ENCODE results near the gene NETO2. TPM values are rescaled to one million over a fixed set of nuclear protein-coding genes. Genes with fewer than 3 reads are reported as not detected.

NETO2 gene
- total and polyA plus RNA-seq, 2 donors (not counting 1 experiment from before 2014, with no cell fraction given): 3.0 to 13.2 TPM

DNA sequence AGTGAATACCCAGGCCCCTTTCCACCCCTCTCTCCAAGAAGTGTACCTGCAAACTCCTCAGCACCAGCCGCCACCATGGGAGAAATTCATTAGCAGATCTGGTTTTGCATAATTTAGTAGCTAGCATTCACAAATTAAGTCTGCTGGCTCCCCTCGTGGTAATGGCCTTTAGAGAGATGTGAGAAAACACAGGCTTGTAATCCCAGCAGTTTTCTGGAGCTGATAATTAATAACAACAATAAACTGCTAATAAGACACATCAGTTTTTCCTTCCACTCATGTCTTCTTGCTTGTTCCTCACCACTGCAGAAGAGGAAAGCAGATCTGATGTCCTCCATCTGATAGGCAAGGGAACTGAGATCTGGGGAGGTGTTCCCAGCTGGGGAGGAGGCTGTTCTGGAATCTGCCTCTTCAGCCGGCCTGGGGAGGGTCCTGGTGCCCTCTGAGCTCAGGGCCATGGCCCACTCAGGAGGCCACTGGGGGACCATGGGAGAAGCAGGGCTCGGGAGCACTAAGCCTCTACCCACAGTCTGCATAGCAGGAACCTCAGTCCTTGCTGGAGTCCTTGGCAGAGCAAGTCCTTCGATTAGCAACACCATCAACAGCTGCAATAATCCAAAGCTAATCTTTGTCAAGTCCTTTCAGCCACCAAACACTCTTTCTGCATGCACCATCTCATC, 96.1 kb downstream of the NETO2 start:
- no peaks in the 10 kb centered on the region for H3K4me1 ChIP-seq (ENCODE audit: control insufficient read depth, extremely low read depth, insufficient read depth, low read length)
- no peak for TF ChIP-seq EZH2 (IDR thresholded peaks at IDR 0.05; ENCODE audit: low read length, missing control alignments)
- TF ChIP-seq, protein P1, sequence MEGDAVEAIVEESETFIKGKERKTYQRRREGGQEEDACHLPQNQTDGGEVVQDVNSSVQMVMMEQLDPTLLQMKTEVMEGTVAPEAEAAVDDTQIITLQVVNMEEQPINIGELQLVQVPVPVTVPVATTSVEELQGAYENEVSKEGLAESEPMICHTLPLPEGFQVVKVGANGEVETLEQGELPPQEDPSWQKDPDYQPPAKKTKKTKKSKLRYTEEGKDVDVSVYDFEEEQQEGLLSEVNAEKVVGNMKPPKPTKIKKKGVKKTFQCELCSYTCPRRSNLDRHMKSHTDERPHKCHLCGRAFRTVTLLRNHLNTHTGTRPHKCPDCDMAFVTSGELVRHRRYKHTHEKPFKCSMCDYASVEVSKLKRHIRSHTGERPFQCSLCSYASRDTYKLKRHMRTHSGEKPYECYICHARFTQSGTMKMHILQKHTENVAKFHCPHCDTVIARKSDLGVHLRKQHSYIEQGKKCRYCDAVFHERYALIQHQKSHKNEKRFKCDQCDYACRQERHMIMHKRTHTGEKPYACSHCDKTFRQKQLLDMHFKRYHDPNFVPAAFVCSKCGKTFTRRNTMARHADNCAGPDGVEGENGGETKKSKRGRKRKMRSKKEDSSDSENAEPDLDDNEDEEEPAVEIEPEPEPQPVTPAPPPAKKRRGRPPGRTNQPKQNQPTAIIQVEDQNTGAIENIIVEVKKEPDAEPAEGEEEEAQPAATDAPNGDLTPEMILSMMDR (conservative IDR thresholded peaks at IDR 0.05 in 1 of 2, IDR thresholded peaks at IDR 0.05 in 1 of 2; ENCODE audit: low read depth in 1 of 2, low read length in 2 of 2): no peak
- no peaks in the 10 kb centered on the region for H3K36me3 ChIP-seq (ENCODE audit: control insufficient read depth, insufficient read depth, low read length)
- DNase-seq (ENCODE audit: low read depth in 2 of 2): no peak
- no peak overlapping the region for H3K4me2 ChIP-seq (ENCODE audit: extremely low read depth, insufficient read depth, low read length)
- H3K4me3 ChIP-seq (replicated peaks in 1 of 4; ENCODE audit: control extremely low read depth in 1 of 4, insufficient read depth in 1 of 4, low read depth in 3 of 4, low read length in 4 of 4): no peak overlapping the region
- no peak overlapping the region for H3K27ac ChIP-seq (ENCODE audit: insufficient read depth, low read length)
- H3K9me3 ChIP-seq (ENCODE audit: control insufficient read depth, insufficient read depth, low read depth, low read length): no peaks in the 10 kb centered on the region
- peaks cover 2% of the 10 kb centered on the region for H3K27me3 ChIP-seq (ENCODE audit: control insufficient read depth, insufficient read depth, low read length)
- no peaks in the 10 kb centered on the region for H4K20me1 ChIP-seq (ENCODE audit: control insufficient read depth, extremely low read depth, insufficient read depth, low read length)
- no peak overlapping the region for H3K9ac ChIP-seq (ENCODE audit: insufficient read depth, low read length)
- H2AFZ ChIP-seq (ENCODE audit: low read length): no peak overlapping the region
- no peaks in the 10 kb centered on the region for H3K79me2 ChIP-seq (ENCODE audit: control insufficient read depth, insufficient read depth, low read length)

DNA sequence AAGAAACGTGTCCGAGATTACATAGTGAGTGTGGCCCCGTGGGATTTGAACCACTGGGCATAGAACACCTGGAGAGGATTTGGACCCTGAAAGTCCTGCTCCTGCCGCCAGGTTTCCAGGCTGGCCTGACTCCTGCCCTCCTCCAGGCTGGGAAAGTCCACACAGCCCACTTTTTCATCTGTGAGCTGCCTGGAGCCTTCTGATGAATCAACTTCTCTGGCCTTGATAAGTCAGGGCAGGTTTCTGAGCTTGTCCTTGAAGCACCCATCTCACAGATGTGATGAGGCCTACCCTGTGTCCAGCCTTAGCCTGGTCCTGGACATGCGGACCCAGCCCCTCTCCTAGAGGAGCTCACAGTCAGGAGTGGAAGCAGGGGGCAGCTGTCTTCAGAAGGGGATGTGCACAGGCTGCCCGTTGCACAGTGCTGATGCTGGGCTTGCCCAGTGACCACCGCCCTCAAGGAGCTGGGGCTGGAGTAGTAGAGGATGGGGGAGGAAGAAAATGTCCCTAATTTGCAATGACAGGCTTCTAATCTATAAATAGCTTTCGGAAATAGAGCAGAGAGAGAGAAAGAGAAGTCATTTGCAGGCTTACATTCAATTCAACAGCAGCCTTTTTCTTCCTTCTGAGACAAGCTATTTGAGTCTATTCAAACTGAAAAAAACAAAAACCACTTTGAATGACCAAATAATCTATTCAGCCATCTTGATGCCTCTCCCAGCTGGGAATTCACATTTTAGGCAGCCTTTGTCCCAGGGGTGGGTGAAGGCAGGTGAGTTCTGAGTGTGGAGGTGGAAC, 96.8 kb downstream of the NETO2 start:
- Histone ChIP-seq H3K9ac (ENCODE audit: insufficient read depth, low read length) (no peak overlapping the region), H3K27me3 (ENCODE audit: control insufficient read depth, insufficient read depth, low read length) (peaks cover 2% of the 10 kb centered on the region), H3K4me1 (ENCODE audit: control insufficient read depth, extremely low read depth, insufficient read depth, low read length) (no peaks in the 10 kb centered on the region), H3K4me3 (replicated peaks in 1 of 4; ENCODE audit: control extremely low read depth in 1 of 4, insufficient read depth in 1 of 4, low read depth in 3 of 4, low read length in 4 of 4) (no peak overlapping the region), H3K27ac (ENCODE audit: insufficient read depth, low read length) (no peak overlapping the region), H3K79me2 (ENCODE audit: control insufficient read depth, insufficient read depth, low read length) (no peaks in the 10 kb centered on the region), H3K9me3 (ENCODE audit: control insufficient read depth, insufficient read depth, low read depth, low read length) (no peaks in the 10 kb centered on the region), H3K4me2 (ENCODE audit: extremely low read depth, insufficient read depth, low read length) (no peak overlapping the region), H4K20me1 (ENCODE audit: control insufficient read depth, extremely low read depth, insufficient read depth, low read length) (no peaks in the 10 kb centered on the region), H3K36me3 (ENCODE audit: control insufficient read depth, insufficient read depth, low read length) (no peaks in the 10 kb centered on the region), H2AFZ (ENCODE audit: low read length) (no peak overlapping the region)
- TF ChIP-seq, protein P1 (conservative IDR thresholded peaks at IDR 0.05 in 1 of 2, IDR thresholded peaks at IDR 0.05 in 1 of 2; ENCODE audit: low read depth in 1 of 2, low read length in 2 of 2): no peak
- TF ChIP-seq EZH2 (IDR thresholded peaks at IDR 0.05; ENCODE audit: low read length, missing control alignments): no peak
- no peak for DNase-seq (ENCODE audit: low read depth in 2 of 2)

DNA sequence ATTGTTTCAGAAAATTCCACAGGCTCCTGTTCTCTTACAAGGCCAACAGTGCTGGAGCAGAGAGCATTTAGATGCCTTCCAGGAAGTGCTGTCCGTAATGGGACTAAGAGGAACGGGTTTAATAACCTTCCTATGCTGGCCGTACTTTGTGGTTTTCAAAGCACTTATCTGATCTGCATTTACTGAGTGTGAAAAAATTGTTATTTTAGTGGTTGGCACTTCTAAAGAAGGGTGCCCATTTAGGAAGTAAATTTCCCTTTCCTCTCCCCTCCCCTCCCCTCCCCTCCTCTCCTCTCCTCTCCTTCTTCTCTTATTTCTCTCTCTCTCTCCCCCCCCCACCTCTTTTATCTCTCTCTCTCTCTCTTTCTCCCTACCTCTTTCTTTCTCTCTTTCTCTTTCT, 98.3 kb downstream of the NETO2 start:
- H3K9ac ChIP-seq (ENCODE audit: insufficient read depth, low read length): no peak overlapping the region
- no peaks in the 10 kb centered on the region for H3K4me1 ChIP-seq (ENCODE audit: control insufficient read depth, extremely low read depth, insufficient read depth, low read length)
- no peaks in the 10 kb centered on the region for H3K9me3 ChIP-seq (ENCODE audit: control insufficient read depth, insufficient read depth, low read depth, low read length)
- H4K20me1 ChIP-seq (ENCODE audit: control insufficient read depth, extremely low read depth, insufficient read depth, low read length): no peaks in the 10 kb centered on the region
- no peak overlapping the region for H3K4me3 ChIP-seq (replicated peaks in 1 of 4; ENCODE audit: control extremely low read depth in 1 of 4, insufficient read depth in 1 of 4, low read depth in 3 of 4, low read length in 4 of 4)
- no peaks in the 10 kb centered on the region for H3K36me3 ChIP-seq (ENCODE audit: control insufficient read depth, insufficient read depth, low read length)
- peak in 1 of 2 donors; percentile 9 for DNase-seq (ENCODE audit: low read depth in 2 of 2)
- no peak overlapping the region for H3K4me2 ChIP-seq (ENCODE audit: extremely low read depth, insufficient read depth, low read length)
- H2AFZ ChIP-seq (ENCODE audit: low read length): no peak overlapping the region
- H3K27me3 ChIP-seq (ENCODE audit: control insufficient read depth, insufficient read depth, low read length): peaks cover 2% of the 10 kb centered on the region
- TF ChIP-seq, protein P1 (conservative IDR thresholded peaks at IDR 0.05 in 1 of 2, IDR thresholded peaks at IDR 0.05 in 1 of 2; ENCODE audit: low read depth in 1 of 2, low read length in 2 of 2): no peak
- no peak for TF ChIP-seq EZH2 (IDR thresholded peaks at IDR 0.05; ENCODE audit: low read length, missing control alignments)
- H3K27ac ChIP-seq (ENCODE audit: insufficient read depth, low read length): no peak overlapping the region
- no peaks in the 10 kb centered on the region for H3K79me2 ChIP-seq (ENCODE audit: control insufficient read depth, insufficient read depth, low read length)
